ENCODE measurements around the gene MED12L. TPM values are rescaled to one million over a fixed set of nuclear protein-coding genes. Genes with fewer than 3 reads are reported as not detected.

MED12L gene
- polyA plus RNA-seq, 1 of the 3 experiments (the other 2 are of a cell fraction), result 0.03 TPM

- TF ChIP-seq FOXM1 (IDR thresholded peaks at IDR 0.05; ENCODE audit: low read depth), result no peak
- no peak for TF ChIP-seq EZH2phosphoT487 (IDR thresholded peaks at IDR 0.05; ENCODE audit: borderline replicate concordance, low read depth)
- TF ChIP-seq USF1 (IDR thresholded peaks at IDR 0.05; ENCODE audit: borderline replicate concordance, low read depth), result no peak
- TF ChIP-seq ELF1 (IDR thresholded peaks at IDR 0.05), result no peak
- peak; percentile 41; the same call in 1 of the 2 replicates for TF ChIP-seq POLR2AphosphoS5 (IDR thresholded peaks at IDR 0.05; ENCODE audit: low read depth, low read length)
- TF ChIP-seq TCF12 (IDR thresholded peaks at IDR 0.05), result peak; percentile 85
- no peak for TF ChIP-seq SIN3A (IDR thresholded peaks at IDR 0.05; ENCODE audit: borderline replicate concordance, low read depth, low read length)
- TF ChIP-seq JUND (IDR thresholded peaks at IDR 0.05), result peak; percentile 34; the same call in 1 of the 2 replicates
- TF ChIP-seq, protein P1, sequence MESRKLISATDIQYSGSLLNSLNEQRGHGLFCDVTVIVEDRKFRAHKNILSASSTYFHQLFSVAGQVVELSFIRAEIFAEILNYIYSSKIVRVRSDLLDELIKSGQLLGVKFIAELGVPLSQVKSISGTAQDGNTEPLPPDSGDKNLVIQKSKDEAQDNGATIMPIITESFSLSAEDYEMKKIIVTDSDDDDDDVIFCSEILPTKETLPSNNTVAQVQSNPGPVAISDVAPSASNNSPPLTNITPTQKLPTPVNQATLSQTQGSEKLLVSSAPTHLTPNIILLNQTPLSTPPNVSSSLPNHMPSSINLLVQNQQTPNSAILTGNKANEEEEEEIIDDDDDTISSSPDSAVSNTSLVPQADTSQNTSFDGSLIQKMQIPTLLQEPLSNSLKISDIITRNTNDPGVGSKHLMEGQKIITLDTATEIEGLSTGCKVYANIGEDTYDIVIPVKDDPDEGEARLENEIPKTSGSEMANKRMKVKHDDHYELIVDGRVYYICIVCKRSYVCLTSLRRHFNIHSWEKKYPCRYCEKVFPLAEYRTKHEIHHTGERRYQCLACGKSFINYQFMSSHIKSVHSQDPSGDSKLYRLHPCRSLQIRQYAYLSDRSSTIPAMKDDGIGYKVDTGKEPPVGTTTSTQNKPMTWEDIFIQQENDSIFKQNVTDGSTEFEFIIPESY (IDR thresholded peaks at IDR 0.05; ENCODE audit: borderline replicate concordance, low read depth), result no peak
- 0 out of 2 replicates have a peak, but pooled peaks have one; percentile 12 for TF ChIP-seq MXI1 (IDR thresholded peaks at IDR 0.05; ENCODE audit: low read depth, low read length)
- TF ChIP-seq, protein P2, sequence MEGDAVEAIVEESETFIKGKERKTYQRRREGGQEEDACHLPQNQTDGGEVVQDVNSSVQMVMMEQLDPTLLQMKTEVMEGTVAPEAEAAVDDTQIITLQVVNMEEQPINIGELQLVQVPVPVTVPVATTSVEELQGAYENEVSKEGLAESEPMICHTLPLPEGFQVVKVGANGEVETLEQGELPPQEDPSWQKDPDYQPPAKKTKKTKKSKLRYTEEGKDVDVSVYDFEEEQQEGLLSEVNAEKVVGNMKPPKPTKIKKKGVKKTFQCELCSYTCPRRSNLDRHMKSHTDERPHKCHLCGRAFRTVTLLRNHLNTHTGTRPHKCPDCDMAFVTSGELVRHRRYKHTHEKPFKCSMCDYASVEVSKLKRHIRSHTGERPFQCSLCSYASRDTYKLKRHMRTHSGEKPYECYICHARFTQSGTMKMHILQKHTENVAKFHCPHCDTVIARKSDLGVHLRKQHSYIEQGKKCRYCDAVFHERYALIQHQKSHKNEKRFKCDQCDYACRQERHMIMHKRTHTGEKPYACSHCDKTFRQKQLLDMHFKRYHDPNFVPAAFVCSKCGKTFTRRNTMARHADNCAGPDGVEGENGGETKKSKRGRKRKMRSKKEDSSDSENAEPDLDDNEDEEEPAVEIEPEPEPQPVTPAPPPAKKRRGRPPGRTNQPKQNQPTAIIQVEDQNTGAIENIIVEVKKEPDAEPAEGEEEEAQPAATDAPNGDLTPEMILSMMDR (IDR thresholded peaks at IDR 0.05), result no peak
Measured at GRCh38 chr3:151216641-151217607, 131.5 kb downstream of the MED12L start (continued).

DNA sequence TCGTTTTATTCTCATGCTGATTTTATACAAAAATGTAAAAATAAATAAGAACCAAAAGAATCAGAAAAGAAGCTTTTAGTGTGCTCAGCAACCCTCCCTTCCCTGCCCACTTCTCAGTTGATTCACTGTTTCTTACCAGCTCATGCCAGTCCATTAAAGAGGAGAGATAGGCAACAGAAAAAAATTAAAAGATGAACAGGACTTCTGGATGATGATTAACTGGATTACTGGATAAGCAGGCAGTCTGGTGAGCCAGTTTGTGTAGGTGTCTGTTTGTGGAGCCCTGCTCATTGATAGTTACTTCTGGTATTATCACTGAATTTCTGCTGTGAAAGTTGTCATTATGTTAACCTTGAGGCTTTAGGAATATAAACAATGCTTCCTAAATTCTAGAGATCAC lies 132.7 kb downstream of the MED12L start:
- Histone ChIP-seq H3K4me2 (peak overlapping the region; percentile 19; the same call in 1 of the 2 replicates), H3K4me1 (ENCODE audit: control insufficient read depth in 1 of 2, insufficient read depth in 2 of 2, low read depth in 1 of 2, low read length in 1 of 2) (peaks cover 13 to 22% of the 10 kb centered on the region in 2 experiments), H3K36me3 (replicated peaks in 1 of 2; ENCODE audit: control insufficient read depth in 1 of 2, insufficient read depth in 2 of 2, low read length in 1 of 2) (no peaks in the 10 kb centered on the region), H3K4me3 (ENCODE audit: low read depth in 2 of 2, low read length in 1 of 2) (no peak overlapping the region), H3K9me2 (no peaks in the 10 kb centered on the region), H3K9me3 (no peaks in the 10 kb centered on the region), H3K79me2 (ENCODE audit: insufficient read depth) (no peaks in the 10 kb centered on the region), H2AFZ (ENCODE audit: low read depth) (0 out of 2 replicates have a peak overlapping the region, but pooled peaks have one; percentile 4), H4K20me1 (ENCODE audit: insufficient read depth) (no peaks in the 10 kb centered on the region), H3F3A (replicated peaks; ENCODE audit: insufficient read depth) (peaks cover 33% of the 10 kb centered on the region), H3K9ac (peak overlapping the region; percentile 59; the same call in 1 of the 2 replicates), H3K27ac (ENCODE audit: low read depth in 2 of 2, low read length in 1 of 2) (peak overlapping the region; percentile 90 to 95; a peak in 3 of 4 replicates), H3K27me3 (ENCODE audit: insufficient read depth) (no peaks in the 10 kb centered on the region)
- ChIA-PET POLR2A (no interaction called here), CTCF (interaction anchor here (1.3 to 6.5 kb wide), 3 partner anchors 10 to 65 kb away, joined by 6 to 47 read pairs (median 8); no protein-coding TSS in a partner anchor)
- TF ChIP-seq RCOR1 (IDR thresholded peaks at IDR 0.05; ENCODE audit: low read length) (peak; percentile 8; the same call in 1 of the 2 replicates), EP300 (IDR thresholded peaks at IDR 0.05; ENCODE audit: borderline replicate concordance in 1 of 2, low read depth in 1 of 2, low read length in 1 of 2) (peak in 1 of 2 experiments; percentile 53; a peak in 1 of 4 replicates), FOSL2 (IDR thresholded peaks at IDR 0.05; ENCODE audit: borderline replicate concordance, low read depth) (no peak), CHD2 (IDR thresholded peaks at IDR 0.05; ENCODE audit: low read length, partially characterized antibody) (peak; percentile 45)
- WGBS (ENCODE audit: low lambda C conversion rate), result 13% methylated on average over 1 of the region's 1 CpG
- DNase-seq, result peak; percentile 21

Data from SK-N-SH (cell line).